Putamen (tissue), 1 donor: Measurements from ENCODE around the gene SLC4A1.
A peak's percentile ranks its signal among the peaks of the same experiment; 100 is the strongest.

Experiments
- DNase-seq: peaks from one replicate; pipeline ENCODE4 v3.0.0-alpha.2; 2016; ENCODE audit warnings: low spot score

Gene SLC4A1

GRCh38 chr17:44220213-44221083, 47.5 kb downstream of the SLC4A1 start:
- DNase-seq, result no peak

GRCh38 chr17:44219616-44220212, 48.2 kb downstream of the SLC4A1 start, which contains the start of gene UBTF:
Gene UBTF (minus strand): TSS chr17:44219675. CDS start chr17:44218229, 1,446 bp downstream.
- DNase-seq, result peak; percentile 80

- DNase-seq, result peak; percentile 67
Measured at GRCh38 chr17:44219108-44219615, 48.8 kb downstream of the SLC4A1 start.

- DNase-seq, result peak; percentile 95
Measured at GRCh38 chr17:44218344-44219107, 49.4 kb downstream of the SLC4A1 start.

- no peak for DNase-seq
Measured at GRCh38 chr17:44217738-44218343, 50.1 kb downstream of the SLC4A1 start.

GRCh38 chr17:44216694-44217093, 51.2 kb downstream of the SLC4A1 start:
- DNase-seq, result no peak

- no peak for DNase-seq
Measured at GRCh38 chr17:44216173-44216572, 51.8 kb downstream of the SLC4A1 start.

GRCh38 chr17:44214896-44215295, 53.0 kb downstream of the SLC4A1 start:
- no peak for DNase-seq

- DNase-seq, result no peak
Measured at GRCh38 chr17:44214230-44214494, 53.8 kb downstream of the SLC4A1 start.

GRCh38 chr17:44213403-44214229, 54.3 kb downstream of the SLC4A1 start:
- no peak for DNase-seq

- no peak for DNase-seq
Measured at GRCh38 chr17:44212507-44213402, 55.2 kb downstream of the SLC4A1 start.

- no peak for DNase-seq
Measured at GRCh38 chr17:44211281-44212265, 56.4 kb downstream of the SLC4A1 start.

GRCh38 chr17:44210342-44211192, 57.4 kb downstream of the SLC4A1 start:
- DNase-seq, result peak; percentile 88

- no peak for DNase-seq
Measured at GRCh38 chr17:44209786-44210341, 58.1 kb downstream of the SLC4A1 start.

GRCh38 chr17:44207743-44208142, 60.2 kb downstream of the SLC4A1 start:
- DNase-seq, result no peak

GRCh38 chr17:44207319-44207718, 60.6 kb downstream of the SLC4A1 start:
- no peak for DNase-seq

GRCh38 chr17:44206825-44207155, 61.1 kb downstream of the SLC4A1 start:
- DNase-seq, result no peak
